ENCODE measurements around the gene ZNF277. TPM values are rescaled to one million over a fixed set of nuclear protein-coding genes. Genes with fewer than 3 reads are reported as not detected.
"Not testable (repeated sequence)": the region's sequence is repeated elsewhere in the genome, so short reads cannot be mapped to it uniquely, and the experiment has no call there.

Gene ZNF277
- polyA plus RNA-seq, 2 of the 4 experiments (the other 2 are of a cell fraction), result 23.4 to 31.9 TPM

- TF ChIP-seq MAZ (IDR thresholded peaks at IDR 0.05; ENCODE audit: borderline replicate concordance, low read depth, low read length) (no peak), CBX8 (IDR thresholded peaks at IDR 0.05) (no peak), HEYL (CRISPR knock-in tag; IDR thresholded peaks at IDR 0.05) (no peak)
Observed at GRCh38 chr7:112386619-112387018, 180.1 kb downstream of the ZNF277 start (continued).

- Histone ChIP-seq H3K27ac (no peak overlapping the region), H3K9me3 (no peaks in the 10 kb centered on the region), H3K4me3 (no peak overlapping the region), H3K4me2 (no peak overlapping the region), H3K4me1 (peaks cover 10% of the 10 kb centered on the region)
- POLR2A ChIA-PET, result no interaction called here
- TF ChIP-seq MAFK (IDR thresholded peaks at IDR 0.05; ENCODE audit: partially characterized antibody), result no peak
- TF ChIP-seq HEYL (CRISPR knock-in tag; IDR thresholded peaks at IDR 0.05), result no peak
- no peak for TF ChIP-seq CHD2 (IDR thresholded peaks at IDR 0.05; ENCODE audit: low read length, partially characterized antibody)
- no peak for TF ChIP-seq REST (IDR thresholded peaks at IDR 0.05)
- TF ChIP-seq TP53 (CRISPR knock-in tag; IDR thresholded peaks at IDR 0.05), result no peak
- no peak for TF ChIP-seq HDAC2 (IDR thresholded peaks at IDR 0.05)
- TF ChIP-seq ZFP36 (IDR thresholded peaks at IDR 0.05; ENCODE audit: borderline replicate concordance, partially characterized antibody), result no peak
- no peak for TF ChIP-seq FOSL2 (IDR thresholded peaks at IDR 0.05)
- no peak for TF ChIP-seq FOSL2 (CRISPR knock-in tag; IDR thresholded peaks at IDR 0.05)
- no peak for TF ChIP-seq ELK1 (IDR thresholded peaks at IDR 0.05; ENCODE audit: low read depth, low read length)
- no peak for TF ChIP-seq ZNF302 (CRISPR knock-in tag; IDR thresholded peaks at IDR 0.05)
- no peak for TF ChIP-seq NPAS2 (CRISPR knock-in tag; IDR thresholded peaks at IDR 0.05; ENCODE audit: borderline replicate concordance)
- no peak for TF ChIP-seq JUN (IDR thresholded peaks at IDR 0.05)
- TF ChIP-seq ZSCAN20 (CRISPR knock-in tag; IDR thresholded peaks at IDR 0.05), result no peak
- no peak for TF ChIP-seq SREBF2 (IDR thresholded peaks at IDR 0.05)
- no peak for DNase-seq (ENCODE audit: low read depth in 1 of 2, low spot score in 1 of 2)
- peak in 1 of 2 experiments; percentile 22; a peak in 2 of 6 replicates for ATAC-seq
- CTCF ChIA-PET, result interaction anchor here (1.1 to 1.6 kb wide), 2 partner anchors 11 to 436 kb away, joined by 3 read pairs; no protein-coding TSS in a partner anchor
- FAIRE-seq, result no peak
- WGBS (ENCODE audit: missing lambda C conversion rate), result 94% methylated on average over 6 of the region's 6 CpGs
Observed at GRCh38 chr7:112390167-112390566, 183.7 kb downstream of the ZNF277 start.

GRCh38 chr7:112391079-112391821 is 184.8 kb downstream of the ZNF277 start:
- WGBS (ENCODE audit: missing lambda C conversion rate), result 3% methylated on average over 17 of the region's 69 CpGs
- POLR2A ChIA-PET, result interaction anchor here (0.6 to 1.0 kb wide), 2 partner anchors 59 to 400 kb away, joined by 4 to 9 read pairs; partner anchors contain the start of gene IFRD1

More at GRCh38 chr7:112391079-112391821, 184.8 kb downstream of the ZNF277 start:
- not testable (repeated sequence) for H3K9me3 ChIP-seq, H3K4me1 ChIP-seq, FAIRE-seq
- Histone ChIP-seq H3K4me2 (peak overlapping the region; percentile 76), H3K4me3 (peak overlapping the region; percentile 46), H3K27ac (peak overlapping the region; percentile 73 to 87)
- CTCF ChIA-PET, result interaction anchor here (1.1 to 1.6 kb wide), 2 partner anchors 12 to 438 kb away, joined by 3 read pairs; no protein-coding TSS in a partner anchor
- DNase-seq (ENCODE audit: low read depth in 1 of 2, low spot score in 1 of 2) (peak; percentile 24 to 55), ATAC-seq (peak; percentile 74 to 78)
